Measurements from ENCODE around the gene SEZ6L2.
"Not testable (repeated sequence)": the region's sequence is repeated elsewhere in the genome, so short reads cannot be mapped to it uniquely, and the experiment has no call there.

The SEZ6L2 gene

GRCh38 chr16:29849505-29849904, 49.8 kb downstream of the SEZ6L2 start:
- peak; percentile 88 for DNase-seq

GRCh38 chr16:29848420-29849297, 50.7 kb downstream of the SEZ6L2 start:
- DNase-seq = peak; percentile 80

GRCh38 chr16:29845656-29846055, 53.7 kb downstream of the SEZ6L2 start:
- no peak for DNase-seq

- no peak for DNase-seq
These were observed 54.6 kb downstream of the SEZ6L2 start for GRCh38 chr16:29844575-29845331.

- no peak for DNase-seq
These were observed 55.4 kb downstream of the SEZ6L2 start for GRCh38 chr16:29843931-29844330.

GRCh38 chr16:29842732-29843346, 56.5 kb downstream of the SEZ6L2 start:
- DNase-seq = no peak

- no peak for DNase-seq
These were observed 57.7 kb downstream of the SEZ6L2 start for GRCh38 chr16:29841631-29842030.

- no peak for DNase-seq
These were observed 59.1 kb downstream of the SEZ6L2 start for GRCh38 chr16:29840240-29840639.

- DNase-seq = no peak
These were observed 59.5 kb downstream of the SEZ6L2 start for GRCh38 chr16:29839822-29840221.

- DNase-seq = no peak
These were observed 61.5 kb downstream of the SEZ6L2 start for GRCh38 chr16:29837841-29838240.

GRCh38 chr16:29836623-29837022, 62.7 kb downstream of the SEZ6L2 start:
- no peak for DNase-seq

GRCh38 chr16:29835926-29836325, 63.4 kb downstream of the SEZ6L2 start:
- no peak for DNase-seq

- DNase-seq = no peak
These were observed 65.3 kb downstream of the SEZ6L2 start for GRCh38 chr16:29834079-29834478.

GRCh38 chr16:29833219-29833618, 66.1 kb downstream of the SEZ6L2 start:
- not testable (repeated sequence) for DNase-seq

GRCh38 chr16:29831490-29831889, 67.9 kb downstream of the SEZ6L2 start:
- DNase-seq = no peak

- DNase-seq = no peak
These were observed 68.6 kb downstream of the SEZ6L2 start for GRCh38 chr16:29830774-29831173.

- DNase-seq = no peak
These were observed 73.0 kb downstream of the SEZ6L2 start for GRCh38 chr16:29826342-29826695.

- peak; percentile 66 for DNase-seq
These were observed 74.0 kb downstream of the SEZ6L2 start for GRCh38 chr16:29825145-29826044.

GRCh38 chr16:29824589-29825144, 74.7 kb downstream of the SEZ6L2 start:
- DNase-seq = no peak

- peak; percentile 83 for DNase-seq
These were observed 77.7 kb downstream of the SEZ6L2 start for GRCh38 chr16:29821643-29822115.
